ENCODE measurements around the gene CRLF2. TPM values are rescaled to one million over a fixed set of nuclear protein-coding genes. Genes with fewer than 3 reads are reported as not detected.

CRLF2 gene
- total RNA-seq, 2 donors from 2014 or later = 0.12 TPM; not detected in 1

DNA sequence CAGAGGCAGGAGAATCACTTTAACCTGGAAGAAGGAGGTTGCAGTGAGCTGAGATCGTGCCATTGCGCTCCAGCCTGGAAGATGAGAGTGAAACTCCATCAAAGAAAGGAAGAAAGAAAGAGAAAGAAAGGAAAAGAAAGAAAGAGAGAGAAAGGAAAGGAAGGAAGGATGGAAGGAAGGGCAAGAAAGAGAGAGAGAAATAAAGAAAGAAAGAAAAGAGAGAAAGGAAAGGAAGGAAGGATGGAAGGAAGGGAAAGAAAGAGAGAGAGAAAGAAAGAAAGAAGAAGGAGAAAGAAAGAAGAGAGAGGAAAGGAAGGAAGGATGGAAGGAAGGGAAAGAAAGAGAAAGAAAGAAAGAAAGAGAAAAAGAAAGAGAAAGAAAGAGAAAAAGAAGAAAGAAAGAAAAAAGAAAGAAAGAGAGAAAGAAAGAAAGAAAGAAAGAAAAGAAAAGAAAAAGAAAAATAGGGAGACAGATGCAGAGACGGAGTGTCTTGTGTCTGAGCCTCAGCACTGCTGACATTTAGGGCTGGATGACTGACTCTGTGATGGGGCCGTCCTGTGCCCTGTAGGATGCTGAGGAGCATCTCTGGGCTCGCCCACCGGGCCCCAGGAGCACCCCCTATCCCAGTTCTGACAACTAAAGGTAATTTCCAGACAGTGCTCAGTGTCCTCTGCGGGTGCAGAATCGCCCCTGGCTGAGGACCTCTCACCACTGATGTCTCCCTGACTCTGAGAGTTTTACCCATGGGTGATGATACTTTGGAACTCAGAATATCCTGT is 61.7 kb downstream of the CRLF2 start:
- DNase-seq (no peak), ATAC-seq (no peak)
- intact Hi-C loops (cut with DNase I) = no loop called here

DNA sequence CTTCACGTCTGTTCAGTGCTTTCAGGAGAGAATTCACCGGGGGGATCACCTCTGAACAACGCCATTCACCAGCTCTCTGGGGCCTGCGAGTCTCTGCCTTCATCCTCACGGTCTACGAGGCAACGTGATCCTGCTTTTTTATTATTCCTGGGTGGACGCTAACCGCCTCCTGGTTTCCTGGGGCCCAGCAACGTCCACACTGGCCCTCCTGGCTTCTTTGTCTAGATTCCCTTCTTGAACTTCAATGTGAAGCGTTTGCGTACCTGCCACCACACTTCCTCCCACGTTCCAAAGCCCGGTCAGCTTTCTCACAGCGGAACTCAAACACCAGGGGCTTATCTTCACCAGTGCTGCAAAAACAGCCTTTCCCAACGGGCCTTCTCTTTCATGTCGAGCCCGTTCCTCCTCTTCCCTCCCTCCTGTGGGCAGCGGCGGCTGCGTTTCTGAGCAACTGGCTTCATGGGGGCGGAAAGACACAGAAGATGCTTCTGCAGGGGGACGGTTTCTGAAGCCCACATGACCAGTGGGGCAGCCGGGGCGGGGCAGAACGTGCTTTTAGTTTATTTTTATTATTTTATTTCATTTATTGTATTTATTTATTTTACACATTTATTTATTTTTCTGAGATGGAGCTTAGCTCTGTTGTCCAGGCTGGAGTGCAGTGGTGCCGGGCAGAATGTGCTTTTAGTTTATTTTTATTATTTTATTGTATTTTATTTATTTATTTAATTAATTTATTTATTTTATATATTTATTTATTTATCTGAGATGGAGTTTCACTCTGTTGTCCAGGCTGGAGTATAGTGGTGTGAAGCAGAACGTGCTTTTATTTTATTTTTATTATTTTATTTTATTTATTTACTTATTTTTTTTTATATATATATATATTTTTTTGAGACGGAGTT is 64.6 kb downstream of the CRLF2 start:
- intact Hi-C loops (cut with DNase I) = no loop called here
- ATAC-seq (no peak), DNase-seq (no peak)

DNA sequence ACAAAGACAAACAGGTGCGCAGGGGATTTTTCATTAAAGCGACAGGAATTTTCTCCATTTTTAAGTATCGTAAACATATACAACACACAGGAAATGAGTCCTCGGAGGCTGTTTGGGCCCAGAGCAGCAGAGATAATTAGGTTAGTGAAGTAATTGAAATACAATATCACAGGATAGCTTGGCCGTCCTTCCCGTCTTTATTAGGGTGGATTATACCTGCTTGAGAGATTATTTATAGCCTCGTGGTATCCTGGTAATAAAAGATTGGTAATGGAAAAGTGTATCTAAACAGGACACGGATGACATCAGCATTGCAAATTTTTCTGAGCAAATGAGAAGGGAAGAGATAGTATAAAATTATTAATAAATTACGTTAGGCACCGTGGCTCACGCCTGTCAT is 68.2 kb downstream of the CRLF2 start:
- ATAC-seq = no peak
- no peak for DNase-seq
- intact Hi-C loops (cut with DNase I) = no loop called here

Other genes with a start within 250 kb of the CRLF2 start
- 10 to 100 TPM in 1 of 2 donors, 1 to 10 TPM in 1; 4.6 to 14.6 TPM for gene CSF2RA, start 56.2 kb upstream of the CRLF2 start, total RNA-seq
- gene IL3RA, start 124.1 kb upstream of the CRLF2 start, total RNA-seq = 1 to 10 TPM; 8.0 to 9.9 TPM
- 100 to 1,000 TPM; 171 to 206 TPM for gene SLC25A6, start 179.5 kb upstream of the CRLF2 start, total RNA-seq
- 10 to 100 TPM; 26.4 to 27.7 TPM for gene ASMTL, start 240.3 kb upstream of the CRLF2 start, total RNA-seq

All from left cardiac atrium (tissue), 4 donors.